Nucleus accumbens (tissue), 56 donors: ENCODE results near the gene EXOC3L2.
"Not testable (repeated sequence)": the region's sequence is repeated elsewhere in the genome, so short reads cannot be mapped to it uniquely, and the experiment has no call there.

Experiments
- DNase-seq, 56 donors: peaks; one replicate each; lab custom pipeline; 2025; lab: John Stamatoyannopoulos, UW

Gene EXOC3L2

GRCh38 chr19:45245334-45245787, at the start of gene EXOC3L2:
Gene EXOC3L2 (minus strand): TSS chr19:45245407. CDS start chr19:45239045, 6,362 bp downstream.
- DNase-seq: no peak

GRCh38 chr19:45294291-45295029, 49.3 kb upstream of the EXOC3L2 start:
- peak in 41 of 56 donors; percentile 18 to 76 (median 46) for DNase-seq

GRCh38 chr19:45293682-45294081, 48.5 kb upstream of the EXOC3L2 start:
- DNase-seq: peak in 29 of 56 donors; percentile 2 to 77 (median 37)

- DNase-seq: no peak
These were observed 46.6 kb upstream of the EXOC3L2 start for GRCh38 chr19:45291834-45292233.

GRCh38 chr19:45290381-45290931, 45.2 kb upstream of the EXOC3L2 start:
- DNase-seq: no peak

GRCh38 chr19:45283443-45284033, 38.3 kb upstream of the EXOC3L2 start:
- no peak for DNase-seq

- DNase-seq: peak in 2 of 56 donors; percentile 17 to 26
These were observed 35.3 kb upstream of the EXOC3L2 start for GRCh38 chr19:45280471-45280961.

- no peak for DNase-seq
These were observed 34.5 kb upstream of the EXOC3L2 start for GRCh38 chr19:45279587-45280192.

GRCh38 chr19:45278087-45278486, 32.9 kb upstream of the EXOC3L2 start:
- no peak for DNase-seq

- no peak for DNase-seq
These were observed 31.1 kb upstream of the EXOC3L2 start for GRCh38 chr19:45276284-45276687.

- no peak for DNase-seq
These were observed 30.3 kb upstream of the EXOC3L2 start for GRCh38 chr19:45275370-45275971.

GRCh38 chr19:45273521-45273855, 28.3 kb upstream of the EXOC3L2 start:
- DNase-seq: no peak

- no peak for DNase-seq
These were observed 26.5 kb upstream of the EXOC3L2 start for GRCh38 chr19:45271735-45272108.

GRCh38 chr19:45271098-45271734, 26.0 kb upstream of the EXOC3L2 start:
- DNase-seq: no peak

- not testable (repeated sequence) for DNase-seq
These were observed 24.7 kb upstream of the EXOC3L2 start for GRCh38 chr19:45269939-45270338.

- no peak for DNase-seq
These were observed 22.1 kb upstream of the EXOC3L2 start for GRCh38 chr19:45267296-45267695.

- DNase-seq: no peak
These were observed 20.2 kb upstream of the EXOC3L2 start for GRCh38 chr19:45265375-45265774.

GRCh38 chr19:45264781-45265317, 19.6 kb upstream of the EXOC3L2 start:
- no peak for DNase-seq

- no peak for DNase-seq
These were observed 17.8 kb upstream of the EXOC3L2 start for GRCh38 chr19:45263013-45263412.

- no peak for DNase-seq
These were observed 17.4 kb upstream of the EXOC3L2 start for GRCh38 chr19:45262570-45262969.
